Activated T-cell treated with anti-CD3 and anti-CD28 coated beads, Interleukin-2, amount 50 U/mL, for 72 hours (primary cell): ENCODE data around the gene BRSK2. TPM values are rescaled to one million over a fixed set of nuclear protein-coding genes. Genes with fewer than 3 reads are reported as not detected.

ENCODE experiments used
- ATAC-seq, 2 donors: fragments of 150-1000 bp; cut with Tn5 transposase; replicated peaks in 1 of 2; 2 replicates each; pipeline ENCODE4 v1.10.0; 2021; ENCODE audit warnings: moderate library complexity in 2 of 2, mild to moderate bottlenecking in 1 of 2
- DNase-seq, 2 donors: peaks; one replicate each; pipeline ENCODE4 v3.0.0; 2021 to 2022; ENCODE audit warnings: mixed read lengths in 1 of 2
- H3K27ac Mint-ChIP-seq: one replicate; pipeline ENCODE4 v1.8.0; 2022; ENCODE audit warnings: mild to moderate bottlenecking, moderate library complexity, mixed read lengths
- H3K27me3 Mint-ChIP-seq: one replicate; pipeline ENCODE4 v1.8.0; 2022; ENCODE audit warnings: low read depth, mixed read lengths
- H3K36me3 Mint-ChIP-seq, 2 donors: one replicate each; pipeline ENCODE4 v1.8.0; 2022; ENCODE audit warnings: mixed read lengths in 2 of 2, mild to moderate bottlenecking in 1 of 2; ENCODE audit not compliant: insufficient read depth in 2 of 2
- H3K4me1 Mint-ChIP-seq: one replicate; pipeline ENCODE4 v1.8.0; 2022; ENCODE audit warnings: low read depth, mixed read lengths
- H3K4me3 Mint-ChIP-seq, 2 donors: one replicate each; pipeline ENCODE4 v1.8.0; 2022; ENCODE audit warnings: mild to moderate bottlenecking in 2 of 2, mixed read lengths in 2 of 2, moderate library complexity in 2 of 2
- H3K9me3 Mint-ChIP-seq, 2 donors: one replicate each; pipeline ENCODE4 v1.8.0; 2022; ENCODE audit warnings: mixed read lengths in 2 of 2
- total RNA-seq, 2 donors: library from RNA; stranded (reverse); gene quantifications; one replicate each; pipeline ENCODE4 v1.2.3, GENCODE V29; 2022

BRSK2 gene
- total RNA-seq, 2 donors from 2014 or later: 0.51 to 0.84 TPM

GRCh38 chr11:1484061-1484671 is 94.4 kb downstream of the BRSK2 start:
- Mint-ChIP-seq H3K9me3 (no peaks in the 10 kb centered on the region), H3K27ac (no peak overlapping the region), H3K4me3 (no peak overlapping the region), H3K27me3 (no peaks in the 10 kb centered on the region), H3K4me1 (peaks cover 8% of the 10 kb centered on the region), H3K36me3 (peaks cover 0 to 1% of the 10 kb centered on the region in 2 donors)
- no peak for DNase-seq
- ATAC-seq: no peak

GRCh38 chr11:1484695-1485503 is 95.2 kb downstream of the BRSK2 start:
- H3K9me3 Mint-ChIP-seq: no peaks in the 10 kb centered on the region
- H3K4me1 Mint-ChIP-seq: peaks cover 8% of the 10 kb centered on the region
- ATAC-seq (no peak), DNase-seq (no peak)
- H3K36me3 Mint-ChIP-seq: peaks cover 0 to 1% of the 10 kb centered on the region in 2 donors
- no peak overlapping the region for H3K4me3 Mint-ChIP-seq
- no peak overlapping the region for H3K27ac Mint-ChIP-seq
- H3K27me3 Mint-ChIP-seq: no peaks in the 10 kb centered on the region

DNA sequence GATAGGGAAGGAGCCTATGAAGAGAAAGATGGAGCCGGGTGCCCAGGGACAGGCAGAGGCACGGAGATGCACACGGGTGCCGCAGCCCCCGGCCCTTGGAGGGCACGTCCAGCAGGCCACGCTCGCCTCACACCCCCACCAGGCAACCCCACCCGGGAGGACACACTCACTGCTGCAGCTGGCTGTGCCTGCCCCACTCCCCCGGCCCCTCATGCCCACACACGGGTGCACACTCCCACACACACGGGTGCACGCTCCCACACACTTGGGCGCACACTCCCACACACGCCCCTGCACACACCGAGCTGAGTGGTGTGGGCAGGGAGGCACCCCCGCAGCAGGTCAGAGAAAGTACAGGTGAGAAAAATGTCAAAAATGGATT is 95.8 kb downstream of the BRSK2 start:
- ATAC-seq (no peak), DNase-seq (no peak)
- Mint-ChIP-seq H3K4me3 (no peak overlapping the region), H3K9me3 (no peaks in the 10 kb centered on the region), H3K27me3 (no peaks in the 10 kb centered on the region), H3K4me1 (peaks cover 8% of the 10 kb centered on the region), H3K36me3 (no peaks in the 10 kb centered on the region), H3K27ac (no peak overlapping the region)

DNA sequence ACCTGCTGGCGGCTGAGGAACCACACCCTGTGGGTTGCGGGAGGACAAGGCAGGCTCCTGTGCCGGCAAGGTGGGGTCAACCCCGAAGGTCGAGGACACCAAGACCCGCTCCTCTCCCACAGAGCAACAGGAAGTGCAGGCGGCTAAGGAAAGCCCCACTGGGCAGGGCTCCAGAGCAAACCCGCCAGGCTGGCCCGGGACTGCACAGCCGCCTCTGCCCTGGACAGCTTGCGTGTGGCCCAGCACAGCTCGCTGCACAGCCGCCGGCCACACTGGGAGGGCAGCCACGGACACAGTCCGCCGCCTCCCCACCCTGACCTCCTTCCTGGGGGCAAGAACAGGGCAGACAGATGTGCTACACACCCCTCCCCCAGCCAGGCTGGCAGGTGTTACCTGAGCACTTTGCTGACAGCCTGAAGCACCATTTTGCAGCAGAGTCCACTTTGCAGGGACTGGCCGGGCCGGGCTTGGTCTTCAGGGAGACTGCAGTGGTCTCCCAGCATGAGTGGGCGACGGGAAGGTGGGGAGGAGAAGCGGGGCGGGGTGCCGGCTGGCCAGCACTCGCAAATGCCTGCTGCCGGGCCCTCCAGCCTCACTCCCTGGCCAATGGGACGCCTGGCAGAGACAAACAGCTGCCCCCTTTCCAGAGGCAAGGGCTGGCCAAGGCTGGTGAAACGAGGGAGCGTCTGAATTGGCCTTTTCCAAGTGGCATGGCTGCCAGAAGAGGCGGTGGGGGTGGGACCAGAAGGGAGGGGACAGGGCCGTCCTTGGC is 96.5 kb downstream of the BRSK2 start, which contains the start of gene MOB2:
Gene MOB2 (minus strand): TSS at position 726 of the 772 bp plus-strand sequence. CDS start 223 bp downstream, at position 503.
- Mint-ChIP-seq H3K9me3 (no peaks in the 10 kb centered on the region), H3K4me3 (no peak within 1 kb of the TSS), H3K4me1 (peaks cover 8% of the 10 kb centered on the region), H3K27me3 (no peaks in the 10 kb centered on the region), H3K27ac (no peak within 1 kb of the TSS), H3K36me3 (no peaks in the 10 kb centered on the region)
- ATAC-seq (peak in 1 of 2 donors; percentile 30), DNase-seq (no peak)

DNA sequence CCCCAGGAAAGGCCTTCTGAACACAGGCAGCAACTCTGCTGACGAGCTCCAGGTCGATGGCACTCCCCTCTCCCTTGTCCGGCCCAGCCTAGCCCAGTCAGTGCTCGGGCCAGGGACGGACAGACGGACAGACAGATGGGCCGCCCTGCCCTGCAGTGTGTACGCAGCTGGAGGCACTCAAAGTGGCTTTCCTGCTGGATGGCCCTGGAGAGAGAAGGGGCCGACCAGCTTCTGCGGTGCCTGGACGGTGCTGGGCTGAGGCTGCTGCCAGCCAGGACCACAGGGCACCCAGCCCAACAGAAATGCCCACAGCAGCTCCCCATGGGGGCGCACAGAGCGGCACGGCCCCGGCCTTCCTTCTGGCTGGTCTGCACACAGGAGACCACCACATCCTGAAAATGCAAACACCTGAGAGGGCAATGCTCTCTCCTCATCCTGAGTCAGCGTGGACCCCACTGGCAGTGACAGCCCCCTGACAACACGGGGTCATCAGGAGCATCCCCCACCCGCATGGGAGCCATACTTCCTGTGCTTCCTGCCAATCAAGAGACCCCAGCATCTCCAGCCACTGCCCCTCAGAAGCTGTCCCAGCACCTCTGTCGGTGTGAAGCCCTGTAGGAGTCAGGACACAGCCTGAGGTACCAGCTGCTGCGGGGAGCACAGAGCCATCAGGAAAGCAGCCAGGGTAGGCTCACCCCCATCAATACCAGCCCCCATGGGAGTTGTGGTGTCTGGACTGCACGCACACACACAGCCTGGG is 97.5 kb downstream of the BRSK2 start:
- Mint-ChIP-seq H3K9me3 (no peaks in the 10 kb centered on the region), H3K36me3 (no peaks in the 10 kb centered on the region), H3K4me3 (no peak overlapping the region), H3K27ac (no peak overlapping the region), H3K27me3 (no peaks in the 10 kb centered on the region), H3K4me1 (peaks cover 8% of the 10 kb centered on the region)
- ATAC-seq (no peak), DNase-seq (no peak)

- DNase-seq: no peak
- Mint-ChIP-seq H3K27me3 (no peaks in the 10 kb centered on the region), H3K4me3 (no peak overlapping the region), H3K36me3 (no peaks in the 10 kb centered on the region), H3K27ac (no peak overlapping the region), H3K9me3 (no peaks in the 10 kb centered on the region), H3K4me1 (peaks cover 12% of the 10 kb centered on the region)
- ATAC-seq: no peak
Measured at GRCh38 chr11:1487851-1488574, 98.3 kb downstream of the BRSK2 start.

DNA sequence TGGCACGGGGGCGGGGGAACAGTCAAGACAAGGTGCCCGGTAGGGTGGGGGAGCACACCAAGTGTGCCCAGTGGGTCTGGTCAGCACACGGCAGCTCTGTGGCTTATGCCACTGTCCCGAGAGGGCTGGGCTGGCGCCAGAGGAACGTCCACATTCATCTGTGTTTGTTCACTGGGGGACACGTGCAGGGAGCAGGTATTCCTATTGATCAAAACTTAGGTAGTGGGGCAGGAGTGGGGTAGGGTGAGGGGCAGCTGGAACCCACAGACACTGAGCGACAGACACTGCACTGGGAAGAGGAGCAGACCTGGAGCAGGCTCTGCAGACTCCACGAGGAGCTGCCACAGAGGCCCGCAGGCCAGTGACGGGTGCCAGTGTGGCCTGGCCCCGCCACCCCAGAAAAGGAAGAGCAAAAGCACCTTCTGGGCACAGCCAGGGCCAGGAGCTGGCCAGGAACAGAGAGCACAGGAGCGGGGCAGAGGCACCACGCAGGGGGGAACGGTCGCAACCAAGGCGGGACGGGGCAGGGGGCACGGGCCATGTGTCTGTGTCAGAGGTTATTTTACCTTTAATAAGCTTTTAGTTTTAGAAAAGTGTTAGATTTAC is 98.9 kb downstream of the BRSK2 start:
- Mint-ChIP-seq H3K36me3 (no peaks in the 10 kb centered on the region), H3K27ac (no peak overlapping the region), H3K27me3 (no peaks in the 10 kb centered on the region), H3K9me3 (no peaks in the 10 kb centered on the region), H3K4me1 (peaks cover 12% of the 10 kb centered on the region), H3K4me3 (no peak overlapping the region)
- ATAC-seq (no peak), DNase-seq (no peak)

DNA sequence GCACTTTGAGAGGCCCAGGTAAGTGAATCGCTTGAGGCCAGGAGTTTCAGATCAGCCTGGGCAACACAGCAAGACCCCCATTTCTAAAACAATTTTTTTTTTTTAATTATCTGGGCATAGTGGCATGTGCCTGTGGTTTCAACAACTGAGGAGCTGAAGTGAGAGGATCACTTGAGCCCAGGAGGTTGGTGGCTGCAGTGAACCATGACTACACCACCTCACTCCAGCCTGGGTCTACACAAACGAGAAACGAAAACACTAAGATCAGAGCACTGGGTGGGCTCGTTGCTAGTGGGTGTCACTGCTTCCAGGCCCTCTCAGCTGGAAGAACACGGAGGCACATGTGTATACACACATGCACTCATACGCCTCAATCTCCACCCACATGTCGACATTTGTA is 100.9 kb downstream of the BRSK2 start:
- Mint-ChIP-seq H3K36me3 (no peaks in the 10 kb centered on the region), H3K27ac (no peak overlapping the region), H3K4me3 (no peak overlapping the region), H3K4me1 (peaks cover 8% of the 10 kb centered on the region), H3K27me3 (no peaks in the 10 kb centered on the region), H3K9me3 (no peaks in the 10 kb centered on the region)
- ATAC-seq (no peak), DNase-seq (no peak)

DNA sequence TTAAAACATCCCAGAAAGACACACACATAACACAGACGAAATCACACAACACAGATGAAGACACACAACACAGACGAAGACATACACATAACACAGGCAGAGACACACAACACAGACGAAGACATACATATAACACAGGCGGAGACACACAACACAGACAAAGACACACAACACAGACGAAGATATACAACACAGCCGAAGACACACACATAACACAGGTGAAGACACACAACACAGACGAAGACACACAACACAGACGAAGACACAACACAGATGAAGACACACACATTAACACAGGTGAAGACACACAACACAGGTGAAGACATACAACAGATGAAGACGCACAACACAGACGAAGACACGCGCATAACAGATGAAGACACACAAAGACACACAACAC is 101.6 kb downstream of the BRSK2 start:
- Mint-ChIP-seq H3K27ac (no peak overlapping the region), H3K4me1 (peaks cover 13% of the 10 kb centered on the region), H3K9me3 (no peaks in the 10 kb centered on the region), H3K36me3 (no peaks in the 10 kb centered on the region), H3K4me3 (no peak overlapping the region), H3K27me3 (no peaks in the 10 kb centered on the region)
- ATAC-seq: no peak
- DNase-seq: no peak

GRCh38 chr11:1493650-1494244 is 104.0 kb downstream of the BRSK2 start:
- Mint-ChIP-seq H3K27ac (peak overlapping the region; percentile 58), H3K36me3 (peaks cover 0 to 2% of the 10 kb centered on the region in 2 donors), H3K27me3 (no peaks in the 10 kb centered on the region), H3K4me1 (peaks cover 35% of the 10 kb centered on the region), H3K4me3 (no peak overlapping the region), H3K9me3 (no peaks in the 10 kb centered on the region)
- ATAC-seq (no peak), DNase-seq (no peak)

DNA sequence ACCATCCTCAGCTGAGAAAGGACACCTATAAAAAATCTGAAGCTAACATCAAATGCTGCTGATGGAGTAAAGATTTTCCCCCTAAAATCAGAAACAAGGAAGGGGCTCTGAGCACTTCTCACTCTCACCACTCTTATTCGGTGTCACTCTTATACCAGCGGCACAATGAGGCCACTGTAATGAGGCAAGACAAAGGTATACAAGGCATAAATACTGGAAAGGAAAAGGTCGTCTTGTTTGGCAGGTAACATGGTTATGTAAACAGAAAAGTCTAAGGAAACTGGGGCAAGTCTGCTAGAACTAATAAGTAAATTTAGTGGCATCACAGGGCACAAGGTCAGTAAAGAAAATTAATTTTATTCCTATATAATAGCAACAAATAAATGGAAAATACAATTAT is 104.9 kb downstream of the BRSK2 start:
- no peak for ATAC-seq
- H3K36me3 Mint-ChIP-seq: peaks cover 0 to 5% of the 10 kb centered on the region in 2 donors

More for the DNA sequence above, 104.9 kb downstream of the BRSK2 start:
- Mint-ChIP-seq H3K9me3 (peaks cover 2% of the 10 kb centered on the region in 2 donors), H3K27ac (no peak overlapping the region), H3K27me3 (no peaks in the 10 kb centered on the region), H3K4me1 (peaks cover 39% of the 10 kb centered on the region), H3K4me3 (no peak overlapping the region)
- no peak for DNase-seq
